Right lung (tissue), 5 donors: ENCODE results near the gene SF3B2. TPM values are rescaled to one million over a fixed set of nuclear protein-coding genes. Genes with fewer than 3 reads are reported as not detected.
"Not testable (repeated sequence)": the region's sequence is repeated elsewhere in the genome, so short reads cannot be mapped to it uniquely, and the experiment has no call there.

Source experiments
- DNase-seq, 2 donors: peaks; one replicate each; pipeline ENCODE4 v3.0.0-alpha.2; 2013
- polyA plus RNA-seq, 5 donors: library from polyadenylated mRNA; unstranded; fragments of 120-200 nt; gene quantifications; one replicate each; pipeline versions ENCODE4 v1.2.1 to v1.2.3, GENCODE V29; 2013; ENCODE audit warnings: inconsistent platforms in 1 of 5, low replicate concordance in 1 of 5; ENCODE audit not compliant: insufficient read length in 5 of 5, insufficient read depth in 1 of 5

SF3B2 gene
- polyA plus RNA-seq, 5 donors: 168 to 227 (median 205) TPM

- no peak for DNase-seq
Observed at GRCh38 chr11:66106786-66107599, 54.8 kb downstream of the SF3B2 start.

- DNase-seq: no peak
Observed at GRCh38 chr11:66107600-66108510, 55.7 kb downstream of the SF3B2 start.

GRCh38 chr11:66109294-66109693 lies 57.1 kb downstream of the SF3B2 start:
- no peak for DNase-seq

GRCh38 chr11:66111158-66111557 lies 59.0 kb downstream of the SF3B2 start:
- DNase-seq: no peak

- no peak for DNase-seq
Observed at GRCh38 chr11:66112041-66112491, 59.9 kb downstream of the SF3B2 start.

- no peak for DNase-seq
Observed at GRCh38 chr11:66112601-66113499, 60.7 kb downstream of the SF3B2 start.

- DNase-seq: not testable (repeated sequence)
Observed at GRCh38 chr11:66114957-66115356, 62.8 kb downstream of the SF3B2 start.

- DNase-seq: no peak
Observed at GRCh38 chr11:66115638-66116301, 63.6 kb downstream of the SF3B2 start.

- DNase-seq: no peak
Observed at GRCh38 chr11:66116576-66117361, 64.6 kb downstream of the SF3B2 start.

- no peak for DNase-seq
Observed at GRCh38 chr11:66118847-66119246, 66.7 kb downstream of the SF3B2 start.

Other genes with a start within 250 kb of the SF3B2 start
- gene SNX32, start 218.4 kb upstream of the SF3B2 start, polyA plus RNA-seq: 1 to 10 TPM; 1.6 to 5.2 (median 3.1) TPM
- 100 to 1,000 TPM; 574 to 838 (median 723) TPM for gene CFL1, start 194.2 kb upstream of the SF3B2 start, polyA plus RNA-seq
- 10 to 100 TPM; 37.0 to 57.3 (median 48.7) TPM for gene MUS81, start 191.9 kb upstream of the SF3B2 start, polyA plus RNA-seq
- 100 to 1,000 TPM; 107 to 194 (median 144) TPM for gene EFEMP2, start 179.6 kb upstream of the SF3B2 start, polyA plus RNA-seq
- gene CTSW, start 172.5 kb upstream of the SF3B2 start, polyA plus RNA-seq: 1 to 10 TPM; 2.6 to 6.3 (median 6.1) TPM
- 10 to 100 TPM; 72.3 to 87.4 (median 76.5) TPM for gene FIBP, start 163.9 kb upstream of the SF3B2 start, polyA plus RNA-seq
- gene CCDC85B, start 161.7 kb upstream of the SF3B2 start, polyA plus RNA-seq: 10 to 100 TPM; 10.2 to 37.1 (median 11.4) TPM
- under 1 TPM in 3 of 5 donors, not detected in 2; 0.12 to 0.19 (median 0.13) TPM for gene FOSL1, start 152.0 kb upstream of the SF3B2 start, polyA plus RNA-seq
- 10 to 100 TPM; 29.8 to 44.0 (median 38.6) TPM for gene C11orf68, start 133.3 kb upstream of the SF3B2 start, polyA plus RNA-seq
- 100 to 1,000 TPM in 1 of 5 donors, 10 to 100 TPM in 4; 66.5 to 143 (median 81.8) TPM for gene DRAP1, start 132.9 kb upstream of the SF3B2 start, polyA plus RNA-seq
- under 1 TPM; 0.21 to 0.62 (median 0.44) TPM for gene TSGA10IP, start 106.9 kb upstream of the SF3B2 start, polyA plus RNA-seq
- gene SART1, start 90.6 kb upstream of the SF3B2 start, polyA plus RNA-seq: 10 to 100 TPM; 34.7 to 51.6 (median 40.9) TPM
- gene EIF1AD, start 50.2 kb upstream of the SF3B2 start, polyA plus RNA-seq: 10 to 100 TPM; 25.8 to 28.0 (median 26.7) TPM
- 100 to 1,000 TPM; 200 to 305 (median 225) TPM for gene BANF1, start 49.9 kb upstream of the SF3B2 start, polyA plus RNA-seq
- gene CST6, start 40.4 kb upstream of the SF3B2 start, polyA plus RNA-seq: 1 to 10 TPM in 2 of 5 donors, under 1 TPM in 2, not detected in 1; 0.30 to 1.8 (median 1.1) TPM
- under 1 TPM in 1 of 5 donors, not detected in 4; 0.11 TPM for gene CATSPER1, start 25.9 kb upstream of the SF3B2 start, polyA plus RNA-seq
- under 1 TPM; 0.18 to 0.24 (median 0.19) TPM for gene GAL3ST3, start 3.2 kb upstream of the SF3B2 start, polyA plus RNA-seq
- gene PACS1, start 17.9 kb downstream of the SF3B2 start, polyA plus RNA-seq: 10 to 100 TPM; 44.7 to 57.6 (median 49.0) TPM
- gene KLC2, start 205.3 kb downstream of the SF3B2 start, polyA plus RNA-seq: 10 to 100 TPM; 15.5 to 28.9 (median 21.4) TPM
- gene RAB1B, start 216.3 kb downstream of the SF3B2 start, polyA plus RNA-seq: 100 to 1,000 TPM; 107 to 161 (median 120) TPM
- gene CNIH2, start 225.8 kb downstream of the SF3B2 start, polyA plus RNA-seq: 1 to 10 TPM; 3.4 to 5.2 (median 4.0) TPM
- gene YIF1A, start 236.8 kb downstream of the SF3B2 start, polyA plus RNA-seq: 10 to 100 TPM; 26.3 to 66.5 (median 38.8) TPM
- gene TMEM151A, start 239.5 kb downstream of the SF3B2 start, polyA plus RNA-seq: under 1 TPM; 0.33 to 0.51 (median 0.40) TPM